MG63 (cell line): ENCODE measurements around the gene TNNI2. TPM values are rescaled to one million over a fixed set of nuclear protein-coding genes. Genes with fewer than 3 reads are reported as not detected.
"Not testable (repeated sequence)": the region's sequence is repeated elsewhere in the genome, so short reads cannot be mapped to it uniquely, and the experiment has no call there.

Experiments
- DNase-seq: peaks from one replicate; pipeline ENCODE4 v3.0.0-alpha.2; 2020
- H3K27me3 ChIP-seq: fragments of 250-450 bp; sonication (Bioruptor Pico); 2 replicates; pipeline ENCODE4 v1.5.1; 2020; ENCODE audit warnings: mild to moderate bottlenecking, moderate library complexity
- H3K36me3 ChIP-seq: fragments of 250-450 bp; sonication (Bioruptor Pico); 2 replicates; pipeline ENCODE4 v1.5.1; 2020; ENCODE audit warnings: mild to moderate bottlenecking, moderate library complexity
- H3K4me3 ChIP-seq: fragments of 250-450 bp; sonication (Bioruptor Pico); 2 replicates; pipeline ENCODE4 v1.5.1; 2020; ENCODE audit warnings: mild to moderate bottlenecking, moderate library complexity
- H3K9me3 ChIP-seq: fragments of 250-450 bp; sonication (Bioruptor Pico); 2 replicates; pipeline ENCODE4 v1.5.1; 2020; ENCODE audit warnings: mild to moderate bottlenecking, moderate library complexity
- total RNA-seq: library from RNA; depleted of rRNA; stranded (reverse); fragments of >200 nt; shearing (Covaris generic); gene quantifications from 2 replicates; pipeline ENCODE4 v1.2.3, GENCODE V29; 2014; ENCODE audit warnings: low replicate concordance; rRNA removed

Gene TNNI2
- total RNA-seq, 1 experiment from 2014 or later: not detected

GRCh38 chr11:1881442-1882264 is 42.9 kb downstream of the TNNI2 start:
- DNase-seq: no peak
- Histone ChIP-seq H3K36me3 (peaks cover 54% of the 10 kb centered on the region), H3K27me3 (no peaks in the 10 kb centered on the region), H3K9me3 (no peaks in the 10 kb centered on the region), H3K4me3 (no peak overlapping the region)

GRCh38 chr11:1882265-1883238 is 43.8 kb downstream of the TNNI2 start:
- no peak overlapping the region for H3K4me3 ChIP-seq
- H3K9me3 ChIP-seq: no peaks in the 10 kb centered on the region
- DNase-seq: no peak
- H3K36me3 ChIP-seq: peaks cover 60% of the 10 kb centered on the region
- no peaks in the 10 kb centered on the region for H3K27me3 ChIP-seq

GRCh38 chr11:1883346-1884302 is 44.8 kb downstream of the TNNI2 start:
- H3K9me3 ChIP-seq: no peaks in the 10 kb centered on the region
- peaks cover 62% of the 10 kb centered on the region for H3K36me3 ChIP-seq
- no peak for DNase-seq
- no peak overlapping the region for H3K4me3 ChIP-seq
- H3K27me3 ChIP-seq: no peaks in the 10 kb centered on the region

DNA sequence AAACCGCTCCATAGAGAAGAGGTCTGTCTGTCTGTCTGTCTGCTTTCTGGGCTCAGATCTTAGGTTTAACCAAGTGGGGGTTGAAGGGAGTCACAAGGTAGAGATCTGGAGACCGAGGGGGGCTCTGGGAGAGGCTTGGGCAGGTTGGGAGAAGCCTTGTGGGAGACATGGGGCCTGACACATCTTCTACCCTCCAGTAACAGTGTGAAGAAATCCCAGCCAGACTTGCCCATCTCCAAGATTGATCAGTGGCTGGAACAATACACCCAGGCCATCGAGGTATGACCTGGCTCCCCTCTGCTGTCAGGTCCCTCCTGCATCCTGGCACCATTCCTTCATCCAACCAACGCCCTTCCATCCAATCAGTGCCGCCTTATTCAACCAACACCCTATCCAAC is 45.5 kb downstream of the TNNI2 start:
- Histone ChIP-seq H3K9me3 (no peaks in the 10 kb centered on the region), H3K4me3 (no peak overlapping the region), H3K27me3 (no peaks in the 10 kb centered on the region), H3K36me3 (peaks cover 62% of the 10 kb centered on the region)
- no peak for DNase-seq

GRCh38 chr11:1886551-1886950 is 47.8 kb downstream of the TNNI2 start:
- H3K36me3 ChIP-seq: peaks cover 54% of the 10 kb centered on the region
- not testable (repeated sequence) for H3K9me3 ChIP-seq, DNase-seq, H3K27me3 ChIP-seq, H3K4me3 ChIP-seq

GRCh38 chr11:1887451-1888346 is 48.9 kb downstream of the TNNI2 start:
- Histone ChIP-seq H3K9me3 (no peaks in the 10 kb centered on the region), H3K4me3 (no peak overlapping the region), H3K36me3 (peaks cover 51% of the 10 kb centered on the region), H3K27me3 (no peaks in the 10 kb centered on the region)
- DNase-seq: no peak

GRCh38 chr11:1888347-1888753 is 49.6 kb downstream of the TNNI2 start:
- no peak for DNase-seq
- H3K36me3 ChIP-seq: peaks cover 46% of the 10 kb centered on the region

DNA sequence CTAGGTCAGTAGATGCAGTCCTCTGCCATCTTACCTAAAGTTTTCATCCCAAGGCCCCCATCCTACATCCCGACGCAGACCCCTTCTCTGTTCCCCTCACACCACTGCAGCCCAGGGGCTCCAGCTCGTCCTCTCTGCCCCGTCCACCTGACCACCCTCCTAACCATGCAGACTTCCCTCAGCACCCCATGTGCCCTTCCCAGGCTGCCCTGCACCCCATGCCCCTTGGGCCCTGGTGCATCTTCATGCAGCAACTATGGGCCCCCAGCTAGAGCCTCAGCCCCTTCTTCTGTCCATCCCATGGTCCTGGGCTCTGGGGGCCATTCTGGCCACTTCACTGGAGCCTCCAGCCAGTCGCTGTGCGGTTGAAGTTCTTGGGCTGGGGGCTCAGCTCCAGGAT is 50.0 kb downstream of the TNNI2 start:
- H3K9me3 ChIP-seq: no peaks in the 10 kb centered on the region
- no peaks in the 10 kb centered on the region for H3K27me3 ChIP-seq
- peaks cover 44% of the 10 kb centered on the region for H3K36me3 ChIP-seq
- DNase-seq: no peak
- H3K4me3 ChIP-seq: no peak overlapping the region

More at GRCh38 chr11:1888347-1888753, 49.6 kb downstream of the TNNI2 start:
- no peak overlapping the region for H3K4me3 ChIP-seq
- no peaks in the 10 kb centered on the region for H3K27me3 ChIP-seq
- H3K9me3 ChIP-seq: no peaks in the 10 kb centered on the region

- no peaks in the 10 kb centered on the region for H3K9me3 ChIP-seq
- no peak for DNase-seq
- no peak overlapping the region for H3K4me3 ChIP-seq
- peaks cover 38% of the 10 kb centered on the region for H3K36me3 ChIP-seq
- no peaks in the 10 kb centered on the region for H3K27me3 ChIP-seq
These were observed 50.6 kb downstream of the TNNI2 start for GRCh38 chr11:1889224-1889930.

- DNase-seq: no peak
- no peaks in the 10 kb centered on the region for H3K9me3 ChIP-seq
- H3K27me3 ChIP-seq: no peaks in the 10 kb centered on the region
- H3K4me3 ChIP-seq: no peak overlapping the region
- H3K36me3 ChIP-seq: peaks cover 30% of the 10 kb centered on the region
These were observed 51.4 kb downstream of the TNNI2 start for GRCh38 chr11:1889941-1890855.

Other genes starting within 250 kb of the TNNI2 start
- gene KRTAP5-2, start 240.7 kb upstream of the TNNI2 start, total RNA-seq: not detected in 2 replicates
- gene KRTAP5-3, start 230.5 kb upstream of the TNNI2 start, total RNA-seq: not detected in 2 replicates
- gene KRTAP5-4, start 216.8 kb upstream of the TNNI2 start, total RNA-seq: not detected in 2 replicates
- not detected in 2 replicates for gene KRTAP5-5, start 209.2 kb upstream of the TNNI2 start, total RNA-seq
- not detected in 2 replicates for gene KRTAP5-6, start 141.8 kb upstream of the TNNI2 start, total RNA-seq
- gene IFITM10, start 88.4 kb upstream of the TNNI2 start, total RNA-seq: 0.03 and 1.8 TPM in 2 replicates
- gene CTSD, start 75.1 kb upstream of the TNNI2 start, total RNA-seq: 201 and 234 TPM in 2 replicates
- gene SYT8, start 4.0 kb upstream of the TNNI2 start, total RNA-seq: not detected in 2 replicates
- 41.7 and 66.6 TPM in 2 replicates for gene LSP1, start 14.1 kb downstream of the TNNI2 start, total RNA-seq
- gene PRR33, start 52.9 kb downstream of the TNNI2 start, total RNA-seq: not detected in 2 replicates
- gene TNNT3, start 80.7 kb downstream of the TNNI2 start, total RNA-seq: not detected in 2 replicates
- 26.6 TPM in 1 of 2 replicates, not detected in the other for gene MRPL23, start 108.4 kb downstream of the TNNI2 start, total RNA-seq
- gene H19, start 158.9 kb downstream of the TNNI2 start, total RNA-seq: not detected in 2 replicates